ENCODE measurements around the gene GNL3.
A peak's percentile ranks its signal among the peaks of the same experiment; 100 is the strongest.
"Not testable (repeated sequence)": the region's sequence is repeated elsewhere in the genome, so short reads cannot be mapped to it uniquely, and the experiment has no call there.

The GNL3 gene

DNA sequence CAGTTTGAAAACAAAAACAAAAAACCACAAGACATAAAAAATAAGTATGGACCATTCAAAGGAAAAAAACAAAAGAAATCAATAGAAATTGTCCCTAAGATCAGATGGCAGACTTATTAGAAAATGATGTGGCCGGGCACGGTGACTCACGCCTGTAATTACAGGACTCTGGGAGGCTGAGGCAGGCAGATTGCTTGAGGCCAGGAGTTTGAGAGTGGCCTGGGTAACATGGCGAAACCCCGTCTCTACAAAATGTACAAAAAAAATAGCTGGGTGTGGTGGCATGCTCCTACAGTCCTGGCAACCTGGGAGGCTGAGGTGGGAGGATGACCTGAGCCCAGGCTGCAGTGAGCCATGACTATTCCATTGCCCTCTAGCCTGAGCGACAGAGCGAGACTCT, 36.7 kb downstream of the GNL3 start:
- no peak for DNase-seq

- no peak for DNase-seq
These were observed 38.1 kb downstream of the GNL3 start for GRCh38 chr3:52723935-52724334.

GRCh38 chr3:52724511-52724910, 38.7 kb downstream of the GNL3 start:
- DNase-seq = no peak

- not testable (repeated sequence) for DNase-seq
These were observed 42.9 kb downstream of the GNL3 start for GRCh38 chr3:52728753-52729152.

DNA sequence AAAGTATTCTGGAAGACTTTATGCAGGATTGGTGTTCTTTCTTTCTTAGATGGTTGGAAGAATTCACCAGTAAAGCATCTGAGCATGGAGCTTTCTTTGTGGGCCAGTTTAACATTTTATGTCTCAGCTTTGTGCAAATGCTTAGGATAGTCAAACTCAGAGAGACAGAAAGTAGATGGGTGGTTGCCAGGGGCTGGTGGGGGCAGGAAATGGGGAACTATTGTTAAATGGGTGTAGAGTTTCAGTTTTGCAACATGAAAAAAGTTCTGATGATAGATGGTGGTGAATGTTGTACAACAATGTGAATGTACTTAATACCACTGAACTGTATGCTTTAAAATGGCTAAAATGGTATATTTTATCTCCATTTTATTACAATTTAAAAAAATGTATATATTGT, 44.8 kb downstream of the GNL3 start:
- no peak for DNase-seq

DNA sequence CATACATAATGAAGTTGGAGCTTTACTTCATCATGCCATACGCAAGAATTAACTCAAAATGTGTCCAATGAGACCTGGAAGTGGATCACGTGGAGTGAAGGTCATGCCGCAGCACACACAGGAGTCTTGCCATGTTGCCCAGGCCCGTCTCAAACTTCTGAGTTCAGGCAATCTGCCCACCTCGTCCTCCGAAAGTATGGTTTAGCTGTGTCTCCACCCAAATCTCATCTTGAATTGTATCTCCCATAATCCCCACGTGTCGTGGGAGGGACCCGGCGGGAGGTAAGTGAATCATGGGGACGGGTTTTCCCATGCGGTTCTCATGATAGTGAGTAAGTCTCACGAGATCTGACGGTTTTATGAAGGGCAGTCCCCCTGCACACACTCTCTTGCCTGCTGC, 45.8 kb downstream of the GNL3 start:
- no peak for DNase-seq

GRCh38 chr3:52733256-52733891, 47.5 kb downstream of the GNL3 start:
- DNase-seq = no peak

- DNase-seq = no peak
These were observed 53.9 kb downstream of the GNL3 start for GRCh38 chr3:52739730-52740129.

GRCh38 chr3:52742418-52743041, 56.7 kb downstream of the GNL3 start:
- DNase-seq = peak; percentile 12

DNA sequence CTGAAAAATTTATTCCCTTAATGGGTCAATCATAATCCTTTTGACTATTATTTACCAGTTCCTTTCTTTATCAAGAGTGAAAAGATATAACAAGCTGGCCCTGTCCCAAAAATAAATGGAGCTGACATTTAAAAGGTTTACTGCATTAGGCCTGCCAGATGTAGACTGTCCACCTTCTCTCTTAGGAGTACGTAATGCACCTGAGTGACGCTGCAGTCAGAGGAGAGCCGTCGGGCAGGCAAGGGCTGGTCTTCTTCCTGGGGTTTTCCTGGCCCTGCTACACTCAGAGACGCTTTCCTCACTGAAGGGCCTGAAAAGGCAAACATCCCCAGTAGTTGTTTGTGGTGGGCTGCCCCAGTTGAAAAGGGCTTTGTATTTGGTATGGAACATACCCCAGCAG, 57.3 kb downstream of the GNL3 start:
- no peak for DNase-seq

DNA sequence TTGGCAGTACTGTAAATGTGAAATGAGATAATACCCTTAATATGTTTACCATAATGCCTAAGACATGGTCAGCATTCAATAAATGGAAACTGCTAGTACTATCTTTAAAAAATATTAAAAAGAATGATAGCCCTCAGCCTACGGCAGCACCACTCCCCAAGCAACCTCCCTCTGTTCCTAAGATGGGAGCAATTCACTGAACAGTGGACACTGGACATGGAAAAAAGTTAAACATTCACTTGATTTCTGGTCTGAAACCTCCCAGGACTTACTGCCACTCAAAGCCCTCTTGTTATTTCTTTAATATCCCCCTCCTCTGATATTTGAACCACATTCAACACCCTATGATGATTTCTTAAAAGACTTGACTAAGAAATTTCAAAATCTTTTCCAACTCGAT, 57.9 kb downstream of the GNL3 start:
- no peak for DNase-seq
